SK-N-MC (cell line): Measurements from ENCODE around the gene LAMA3.

Source experiments
- EZH2 ChIP-seq: fragments of 200-600 bp; sonication (generic); IDR thresholded peaks from one replicate; pipeline ENCODE4 v1.6.1; 2017; ENCODE audit warnings: antibody characterized with exemption
- FOXP2 ChIP-seq: optimal IDR thresholded peaks from 2 replicates; pipeline ENCODE3; 2011; ENCODE audit warnings: mild to moderate bottlenecking, moderate library complexity; ENCODE audit not compliant: insufficient read depth; ENCODE audit errors: extremely low read length, control extremely low read depth
- POLR2AphosphoS5 ChIP-seq: IDR thresholded peaks from 2 replicates; pipeline ENCODE4 v1.6.1; 2012; ENCODE audit warnings: mild to moderate bottlenecking, low read depth, low read length, borderline replicate concordance

GRCh38 chr18:23661735-23662308 lies 27.4 kb upstream of the LAMA3 start:
- TF ChIP-seq POLR2AphosphoS5 (no peak), EZH2 (no peak), FOXP2 (no peak)
